HUES6 (cell line): ENCODE measurements around the gene C4A.
"Not testable (repeated sequence)": the region's sequence is repeated elsewhere in the genome, so short reads cannot be mapped to it uniquely, and the experiment has no call there.

Experiments
- H3K27ac ChIP-seq: 2 replicates; pipeline ENCODE4 v1.7.0; 2013; ENCODE audit warnings: low read depth, mild to moderate bottlenecking, low read length, inconsistent platforms
- H3K27me3 ChIP-seq: 2 replicates; pipeline ENCODE4 v1.6.1; 2013; ENCODE audit warnings: low read length; ENCODE audit not compliant: control insufficient read depth, insufficient read depth
- H3K36me3 ChIP-seq: 2 replicates; pipeline ENCODE4 v1.6.1; 2013; ENCODE audit warnings: low read length; ENCODE audit not compliant: control insufficient read depth, insufficient read depth
- H3K4me1 ChIP-seq: 2 replicates; pipeline ENCODE4 v1.6.1; 2013; ENCODE audit warnings: low read length; ENCODE audit not compliant: control insufficient read depth, insufficient read depth
- H3K4me3 ChIP-seq: 2 replicates; pipeline ENCODE4 v1.5.1; 2013; ENCODE audit warnings: low read depth, low read length
- H3K9ac ChIP-seq: one replicate; pipeline ENCODE4 v1.6.1; 2013; ENCODE audit warnings: mild to moderate bottlenecking, low read length
- H3K9me3 ChIP-seq: 2 replicates; pipeline ENCODE4 v1.6.1; 2013; ENCODE audit warnings: low read depth, low read length; ENCODE audit not compliant: control insufficient read depth, insufficient read depth

Gene C4A

DNA sequence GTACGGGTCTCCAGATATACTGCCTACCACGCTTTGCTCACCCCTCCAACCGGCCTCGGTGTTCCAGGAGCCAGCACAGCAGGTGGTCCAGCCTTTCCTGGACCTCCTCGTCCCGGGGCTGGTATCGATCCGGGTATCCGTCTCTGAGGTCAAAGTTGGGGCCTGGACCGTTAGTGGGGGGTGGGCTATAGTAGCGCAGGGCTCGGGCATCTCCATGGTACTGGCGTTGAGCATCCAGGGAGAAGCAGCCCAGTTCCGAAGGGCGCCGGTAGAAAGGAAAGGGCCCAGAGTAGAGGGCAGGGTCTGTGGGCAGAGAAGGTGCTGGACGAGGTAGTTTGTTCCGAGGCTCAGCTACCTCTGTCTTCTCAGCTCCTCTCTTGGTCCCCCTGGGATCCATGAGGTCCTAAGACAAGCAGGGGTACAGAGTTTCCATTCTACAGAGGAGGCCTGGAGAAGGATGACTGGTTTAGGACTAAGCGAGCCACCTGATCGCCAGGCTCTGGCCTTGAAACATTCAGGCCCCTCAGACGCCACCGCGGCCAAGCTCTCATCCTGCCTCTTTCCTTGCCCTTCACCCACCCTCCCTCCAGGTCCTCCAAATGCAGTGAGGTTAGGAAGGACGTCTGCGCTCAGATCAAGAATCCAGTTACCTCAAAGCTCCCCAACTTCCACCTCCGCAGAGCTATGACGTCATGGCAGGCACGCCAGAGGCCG is 10.4 kb upstream of the C4A start:
- H3K36me3 ChIP-seq: peaks cover 44% of the 10 kb centered on the region

GRCh38 chr6:31971993-31972708 is 9.7 kb upstream of the C4A start, which contains the start of gene DXO:
TSS of gene DXO (minus strand) at chr6:31972138. CDS start at chr6:31971675, 463 bp downstream.
- Histone ChIP-seq H3K27me3 (no peaks in the 10 kb centered on the region), H3K36me3 (peaks cover 37% of the 10 kb centered on the region), H3K27ac (peak within 1 kb of the TSS; percentile 88), H3K4me3 (peak within 1 kb of the TSS; percentile 86), H3K9me3 (no peaks in the 10 kb centered on the region; the same call in 1 of the 2 replicates), H3K4me1 (peaks cover 7% of the 10 kb centered on the region), H3K9ac (peak within 1 kb of the TSS; percentile 74)

More for the DNA sequence above, 10.4 kb upstream of the C4A start:
- H3K9me3 ChIP-seq: no peaks in the 10 kb centered on the region; the same call in 1 of the 2 replicates
- H3K4me3 ChIP-seq: peak overlapping the region; percentile 86
- H3K27ac ChIP-seq: peak overlapping the region; percentile 88
- no peaks in the 10 kb centered on the region for H3K27me3 ChIP-seq
- H3K4me1 ChIP-seq: peaks cover 7% of the 10 kb centered on the region
- peak overlapping the region; percentile 74 for H3K9ac ChIP-seq

- no peaks in the 10 kb centered on the region; the same call in 1 of the 2 replicates for H3K9me3 ChIP-seq
- peak overlapping the region; percentile 86 for H3K4me3 ChIP-seq
- no peaks in the 10 kb centered on the region for H3K27me3 ChIP-seq
- H3K4me1 ChIP-seq: peaks cover 7% of the 10 kb centered on the region
- H3K36me3 ChIP-seq: peaks cover 30% of the 10 kb centered on the region
- H3K9ac ChIP-seq: peak overlapping the region; percentile 74
- peak overlapping the region; percentile 88; the same call in 1 of the 2 replicates for H3K27ac ChIP-seq
These were observed 9.0 kb upstream of the C4A start for GRCh38 chr6:31972709-31973350.

DNA sequence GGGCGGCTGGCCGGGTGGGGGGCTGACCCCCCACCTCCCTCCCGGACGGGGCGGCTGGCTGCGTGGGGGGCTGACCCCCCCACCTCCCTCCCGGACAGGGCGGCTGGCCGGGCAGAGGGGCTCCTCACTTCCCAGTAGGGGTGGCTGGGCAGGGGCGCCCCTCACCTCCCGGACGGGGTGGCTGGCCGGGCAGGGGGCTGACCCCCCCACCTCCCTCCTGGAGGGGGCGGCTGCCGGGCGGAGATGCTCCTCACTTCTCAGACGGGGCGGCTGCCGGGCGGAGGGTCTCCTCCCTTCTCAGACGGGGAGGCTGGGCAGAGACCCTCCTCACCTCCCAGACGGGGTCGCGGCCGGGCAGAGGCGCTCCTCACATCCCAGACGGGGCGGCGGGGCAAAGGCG is 5.8 kb upstream of the C4A start:
- H3K9ac ChIP-seq, H3K4me1 ChIP-seq, H3K9me3 ChIP-seq, H3K27ac ChIP-seq, H3K27me3 ChIP-seq, H3K4me3 ChIP-seq: not testable (repeated sequence)
- H3K36me3 ChIP-seq: peaks cover 13% of the 10 kb centered on the region

- Histone ChIP-seq H3K36me3 (peaks cover 13% of the 10 kb centered on the region), H3K9me3 (no peaks in the 10 kb centered on the region; the same call in 1 of the 2 replicates), H3K9ac (no peak overlapping the region), H3K27me3 (no peaks in the 10 kb centered on the region), H3K27ac (no peak overlapping the region), H3K4me3 (no peak overlapping the region), H3K4me1 (peaks cover 4% of the 10 kb centered on the region)
These were observed 3.9 kb upstream of the C4A start for GRCh38 chr6:31977816-31978431.

DNA sequence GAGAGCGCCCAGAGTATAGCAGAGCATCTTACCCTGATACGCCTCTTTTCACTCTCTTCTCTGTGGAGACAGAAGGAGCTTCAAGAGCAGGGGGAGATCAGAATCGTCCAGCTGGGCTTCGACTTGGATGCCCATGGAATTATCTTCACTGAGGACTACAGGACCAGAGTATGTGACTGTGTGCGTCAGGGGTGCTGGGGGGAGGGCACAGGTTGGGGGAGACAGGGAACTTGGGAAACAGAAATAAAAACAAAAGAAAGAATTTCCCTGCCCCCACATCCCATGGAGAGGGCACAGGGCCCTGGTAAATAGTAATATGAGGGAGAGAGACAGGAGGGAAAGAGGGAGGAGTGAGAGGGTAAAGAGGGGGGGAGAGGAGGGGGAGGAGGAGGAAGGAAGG is 3.0 kb upstream of the C4A start:
- Histone ChIP-seq H3K27me3 (no peaks in the 10 kb centered on the region), H3K4me3 (no peak overlapping the region), H3K9ac (no peak overlapping the region), H3K36me3 (peaks cover 13% of the 10 kb centered on the region), H3K27ac (no peak overlapping the region), H3K9me3 (no peaks in the 10 kb centered on the region; the same call in 1 of the 2 replicates), H3K4me1 (no peaks in the 10 kb centered on the region)

DNA sequence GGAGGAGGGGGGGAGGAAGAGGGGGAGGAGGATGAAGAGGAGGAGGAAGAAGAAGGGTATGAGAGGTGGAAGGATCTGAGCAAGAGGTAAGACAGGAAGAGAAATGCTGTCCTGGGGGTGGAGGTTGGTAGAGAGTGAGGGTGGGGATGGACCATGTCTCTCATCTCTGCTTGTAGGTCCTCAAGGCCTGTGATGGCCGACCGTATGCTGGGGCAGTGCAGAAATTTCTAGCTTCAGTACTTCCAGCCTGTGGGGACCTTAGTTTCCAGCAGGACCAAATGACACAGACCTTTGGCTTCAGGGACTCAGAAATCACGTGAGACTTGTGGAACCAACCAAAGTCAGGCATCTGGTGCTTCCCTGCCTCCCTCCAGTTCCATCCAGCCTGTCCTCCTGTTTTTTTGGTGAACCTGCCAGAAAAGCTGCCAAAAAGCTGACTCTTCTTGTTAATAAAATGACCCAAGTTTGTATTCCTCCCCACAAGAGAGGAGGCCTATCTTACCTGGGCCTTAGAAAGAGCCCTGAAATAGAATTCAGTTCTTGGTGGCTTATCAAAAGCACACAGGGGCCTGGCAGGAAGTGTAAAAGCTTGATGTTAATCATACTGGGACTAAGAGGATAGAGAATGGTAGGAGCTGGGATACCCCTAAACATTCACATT is 2.5 kb upstream of the C4A start:
- Histone ChIP-seq H3K9me3 (no peaks in the 10 kb centered on the region; the same call in 1 of the 2 replicates), H3K4me1 (no peaks in the 10 kb centered on the region), H3K4me3 (no peak overlapping the region), H3K27me3 (no peaks in the 10 kb centered on the region), H3K36me3 (peaks cover 11% of the 10 kb centered on the region), H3K27ac (no peak overlapping the region), H3K9ac (no peak overlapping the region)

- not testable (repeated sequence) for H3K4me1 ChIP-seq, H3K27ac ChIP-seq, H3K9ac ChIP-seq, H3K9me3 ChIP-seq, H3K4me3 ChIP-seq, H3K27me3 ChIP-seq
- H3K36me3 ChIP-seq: peaks cover 10% of the 10 kb centered on the region
These were observed 1.5 kb upstream of the C4A start for GRCh38 chr6:31980195-31980876.

DNA sequence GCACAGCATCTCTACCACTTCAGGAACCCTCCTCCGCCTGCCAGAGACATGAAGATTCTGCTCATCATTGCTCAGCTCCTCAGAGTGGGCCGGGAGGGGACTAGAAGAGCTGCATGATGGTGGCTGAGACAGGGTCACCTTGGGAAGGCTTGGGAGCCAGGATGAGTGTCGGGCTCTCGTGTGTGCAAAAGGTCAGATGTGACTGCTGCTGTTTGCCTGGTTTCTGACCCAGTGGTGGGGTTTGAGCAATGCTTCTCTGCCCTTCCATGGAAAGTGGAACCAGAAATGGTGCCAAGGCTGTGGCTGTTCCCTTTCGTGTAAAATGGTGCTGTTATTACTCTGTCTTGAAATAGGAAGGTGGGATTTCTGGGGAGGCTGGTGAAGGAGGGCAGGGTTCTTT is 859 bp upstream of the C4A start:
- H3K9ac ChIP-seq, H3K9me3 ChIP-seq, H3K27me3 ChIP-seq, H3K4me1 ChIP-seq, H3K4me3 ChIP-seq, H3K27ac ChIP-seq: not testable (repeated sequence)
- peaks cover 10% of the 10 kb centered on the region for H3K36me3 ChIP-seq

DNA sequence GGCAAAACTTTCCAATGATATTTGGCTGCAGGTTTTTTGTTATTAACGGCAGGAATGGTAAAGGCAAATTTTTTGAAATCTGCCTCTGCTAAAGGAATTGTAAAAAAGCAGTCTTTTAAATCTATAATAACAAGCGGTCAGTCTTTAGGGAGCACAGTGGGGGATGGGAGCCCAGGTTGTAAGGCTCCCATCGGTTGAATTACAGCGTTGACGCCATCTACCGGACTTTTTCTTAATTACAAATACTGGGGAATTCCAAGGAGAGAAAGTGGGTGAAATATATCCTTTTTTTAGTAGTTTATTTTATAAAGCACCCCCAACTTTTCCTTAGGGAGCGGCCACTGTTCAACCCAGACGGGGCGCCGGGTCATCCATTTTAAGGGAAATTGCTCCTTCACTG is 7.5 kb downstream of the C4A start:
- not testable (repeated sequence) for H3K9me3 ChIP-seq, H3K9ac ChIP-seq, H3K27ac ChIP-seq, H3K27me3 ChIP-seq, H3K4me1 ChIP-seq, H3K4me3 ChIP-seq, H3K36me3 ChIP-seq
